GM21526 (cell line): Measurements from ENCODE around the gene XRCC2.
"Not testable (repeated sequence)": the region's sequence is repeated elsewhere in the genome, so short reads cannot be mapped to it uniquely, and the experiment has no call there.

Experiments used
- ATAC-seq: cut with Tn5 transposase; IDR thresholded peaks from one replicate; pipeline ENCODE4 v1.9.1; 2021; ENCODE audit warnings: moderate library complexity; ENCODE audit not compliant: unreplicated experiment, low FRiP score

XRCC2 gene

GRCh38 chr7:152666078-152666477, 9.9 kb downstream of the XRCC2 start:
- ATAC-seq = no peak

GRCh38 chr7:152664636-152665035, 11.3 kb downstream of the XRCC2 start:
- no peak for ATAC-seq

GRCh38 chr7:152663931-152664330, 12.0 kb downstream of the XRCC2 start:
- ATAC-seq = no peak

DNA sequence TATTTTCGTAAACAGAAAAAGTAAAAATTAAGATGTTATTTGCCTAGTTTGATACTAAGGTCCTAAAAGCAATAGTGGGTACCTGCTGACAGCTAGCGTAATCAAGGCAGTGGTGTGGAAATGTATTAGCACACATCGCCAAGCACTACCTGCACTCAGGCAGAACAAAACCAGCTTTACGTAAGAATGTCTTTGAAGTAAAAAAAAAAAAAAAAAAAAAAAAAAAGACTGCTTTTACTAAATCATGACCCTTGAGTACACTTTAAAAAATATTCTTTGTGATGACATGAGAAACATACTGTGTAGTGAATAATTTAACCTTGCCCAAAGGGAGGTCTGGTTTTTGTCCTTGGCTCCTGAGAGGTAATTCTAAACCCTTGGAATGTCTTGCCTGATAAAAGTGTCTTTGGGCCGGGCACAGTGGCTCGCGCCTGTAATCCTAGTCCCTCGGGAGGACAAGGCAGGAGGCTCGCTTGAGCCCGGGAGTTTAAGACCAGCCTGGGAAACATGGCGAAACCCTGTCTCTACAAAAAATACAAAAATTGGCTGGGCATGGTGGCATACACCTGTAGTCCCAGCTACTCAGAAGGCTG, 12.7 kb downstream of the XRCC2 start:
- ATAC-seq = no peak

- ATAC-seq = no peak
These were observed 14.5 kb downstream of the XRCC2 start for GRCh38 chr7:152661479-152661878.

DNA sequence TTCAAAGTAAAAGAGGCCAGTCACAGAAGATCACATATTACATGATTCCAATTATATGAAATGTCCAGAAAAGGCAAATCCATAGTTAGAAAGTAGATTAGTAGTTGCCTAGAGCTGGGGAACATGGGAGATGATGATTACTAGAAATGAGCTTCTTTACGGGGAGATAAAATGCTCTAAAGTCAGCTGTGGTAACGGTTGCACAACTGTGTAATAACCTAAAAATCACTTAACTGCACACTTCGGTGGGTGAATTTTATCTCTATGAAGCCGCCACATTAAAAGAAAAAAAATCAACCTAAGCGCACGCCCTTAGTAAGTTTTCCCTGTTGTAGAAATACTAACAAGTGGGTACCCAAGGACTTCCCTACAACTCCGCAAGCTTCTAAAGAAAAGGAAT, 15.9 kb downstream of the XRCC2 start:
- no peak for ATAC-seq

DNA sequence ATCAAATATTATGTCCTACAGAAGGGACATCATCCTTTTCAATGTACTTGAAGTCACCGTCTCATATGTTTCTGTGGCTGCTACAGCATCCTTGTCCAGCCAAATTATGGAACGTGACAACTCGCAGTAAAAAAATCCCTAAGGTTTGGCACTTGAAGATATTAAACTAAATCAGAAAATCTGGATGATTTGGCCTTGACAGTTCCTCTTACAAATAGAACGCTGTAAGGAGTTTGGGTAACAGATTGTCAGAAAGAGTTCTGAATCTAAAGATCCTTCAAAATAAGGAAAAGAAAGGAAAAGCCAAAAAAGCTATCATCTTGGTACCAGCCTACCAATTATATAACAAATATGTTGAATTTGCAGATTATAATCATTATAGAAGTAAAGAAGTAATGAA, 21.0 kb downstream of the XRCC2 start:
- ATAC-seq = no peak

DNA sequence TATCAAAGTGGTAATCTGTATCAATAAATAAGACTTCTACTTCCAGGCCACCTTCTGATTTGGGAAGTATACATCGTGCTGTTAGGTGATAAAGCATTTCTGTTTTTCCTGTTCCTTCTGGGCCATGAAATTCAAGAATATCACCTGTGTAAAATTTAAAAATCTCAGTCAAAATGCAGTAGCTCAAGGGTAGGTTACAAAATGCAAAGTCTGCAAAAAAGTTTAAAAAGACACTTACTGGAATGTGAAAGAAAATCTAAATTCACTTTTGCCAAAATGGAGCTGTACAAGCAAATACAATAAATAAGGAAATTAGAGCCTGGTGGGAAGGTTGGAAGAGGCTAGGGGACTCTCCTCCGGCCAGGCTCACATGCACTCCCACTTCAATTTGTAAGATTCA, 26.7 kb downstream of the XRCC2 start:
- ATAC-seq = no peak

DNA sequence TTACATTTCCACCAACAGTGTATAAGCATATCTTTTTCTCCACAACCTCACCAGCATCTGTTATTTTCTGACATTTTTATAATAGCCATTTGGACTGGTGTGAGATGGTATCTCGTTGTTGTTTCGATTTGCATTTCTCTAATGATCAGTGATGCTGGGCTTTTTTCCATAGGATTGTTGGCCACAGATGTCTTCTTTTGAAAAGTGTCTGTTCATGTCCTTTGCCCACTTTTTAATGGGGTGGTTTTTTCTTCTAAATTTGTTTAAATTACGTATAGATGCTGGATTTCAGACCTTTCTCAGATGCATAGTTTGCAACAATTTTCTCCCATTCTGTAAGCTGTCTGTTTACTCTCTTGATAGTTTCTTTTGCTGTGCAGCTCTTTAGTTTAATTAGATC, 28.9 kb downstream of the XRCC2 start:
- ATAC-seq = no peak

DNA sequence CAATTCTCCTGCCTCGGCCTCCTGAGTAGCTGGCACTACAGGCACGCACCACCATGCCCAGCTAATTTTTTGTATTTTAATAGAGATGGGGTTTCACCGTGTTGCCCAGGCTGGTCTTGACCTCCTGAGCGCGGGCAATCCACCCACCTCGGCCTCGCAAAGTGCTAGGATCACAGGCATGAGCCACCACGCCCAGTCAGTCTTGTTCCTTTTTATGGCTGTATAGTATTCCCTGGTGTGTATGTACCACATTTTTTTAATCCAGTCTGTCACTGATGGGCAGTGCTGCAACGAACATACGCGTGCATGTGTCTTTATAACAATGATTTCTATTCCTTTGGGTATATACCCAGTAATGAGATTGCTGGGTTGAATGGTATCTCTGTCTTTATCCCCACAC, 29.4 kb downstream of the XRCC2 start:
- ATAC-seq = not testable (repeated sequence)

- ATAC-seq = no peak
These were observed 31.9 kb downstream of the XRCC2 start for GRCh38 chr7:152643979-152644559.

- ATAC-seq = no peak
These were observed 34.6 kb downstream of the XRCC2 start for GRCh38 chr7:152641384-152641783.

DNA sequence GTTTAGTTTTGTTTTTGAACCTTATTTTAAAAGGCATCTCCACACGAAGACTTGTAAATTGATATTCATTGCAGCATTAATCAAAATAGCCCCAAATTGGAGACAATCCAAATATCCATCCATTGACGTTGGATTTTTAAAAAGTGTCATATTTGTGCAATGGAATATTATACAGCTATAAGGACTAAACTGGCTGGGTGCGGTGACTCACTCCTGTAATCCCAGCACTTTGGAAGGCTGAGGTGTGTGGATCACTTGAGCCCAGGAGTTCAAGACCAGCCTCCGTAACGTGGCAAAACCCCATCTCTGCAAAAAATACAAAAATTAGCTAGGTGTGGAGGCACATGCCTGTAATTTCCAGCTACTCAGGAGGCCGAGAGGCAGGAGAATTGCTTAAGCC, 35.1 kb downstream of the XRCC2 start:
- ATAC-seq = no peak

GRCh38 chr7:152637920-152638580, 37.9 kb downstream of the XRCC2 start:
- ATAC-seq = no peak

- ATAC-seq = no peak
These were observed 38.8 kb downstream of the XRCC2 start for GRCh38 chr7:152637161-152637560.

DNA sequence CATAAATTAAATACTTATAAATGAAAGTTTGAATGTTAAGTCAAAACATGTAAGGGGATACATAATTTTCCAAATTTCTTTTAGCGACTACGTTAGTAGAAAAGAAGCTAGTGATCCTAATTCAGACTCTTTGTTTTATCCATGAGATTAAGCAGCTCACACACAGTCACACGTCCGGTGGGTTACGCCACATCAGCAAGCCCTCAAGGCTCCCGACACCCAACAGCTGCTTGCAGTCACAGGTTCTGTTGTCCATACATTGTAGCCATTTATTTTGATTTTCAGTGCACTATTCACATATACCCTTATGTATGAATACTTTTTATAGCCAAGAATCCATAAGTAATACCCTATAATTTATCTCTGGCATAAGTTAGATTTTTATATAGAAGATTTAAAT, 39.5 kb downstream of the XRCC2 start:
- no peak for ATAC-seq

DNA sequence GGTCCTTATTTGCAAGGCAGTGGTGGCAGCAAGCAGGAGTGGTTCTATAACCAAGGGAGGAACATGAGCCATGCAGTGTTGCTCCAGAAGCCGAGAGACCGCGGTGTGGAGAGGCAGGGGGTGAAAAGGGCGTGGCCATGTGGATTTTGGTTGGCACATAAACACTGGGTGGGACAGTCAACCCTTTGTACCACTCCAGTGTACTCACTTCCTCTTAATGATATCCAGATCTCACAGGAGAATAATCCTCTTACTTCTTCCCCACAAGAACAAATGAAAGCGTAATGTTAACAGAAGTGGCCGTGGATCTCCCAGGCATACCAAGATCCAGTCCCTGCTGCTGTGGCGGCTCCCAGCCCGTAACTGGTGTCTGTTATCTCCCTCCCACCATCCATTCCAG, 42.4 kb downstream of the XRCC2 start:
- ATAC-seq = no peak

DNA sequence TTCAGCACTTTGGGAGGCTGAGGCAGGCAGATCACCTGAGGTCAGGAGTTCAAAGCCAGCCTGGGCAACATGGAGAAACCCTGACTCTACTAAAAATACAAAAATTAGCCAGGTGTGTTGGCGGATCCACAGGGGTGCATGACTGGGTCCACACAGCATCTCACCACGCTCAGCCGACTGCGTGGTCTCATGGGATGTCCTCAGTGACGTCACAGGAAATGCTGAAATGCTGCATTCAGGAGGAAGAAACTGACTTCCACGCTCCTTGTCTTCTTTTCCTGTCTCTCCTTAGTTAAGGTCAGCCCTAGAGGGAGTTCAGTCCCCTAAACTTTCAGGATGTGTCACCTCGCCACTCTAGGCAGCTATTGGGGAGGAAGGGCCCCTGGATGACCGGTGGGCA, 42.9 kb downstream of the XRCC2 start:
- no peak for ATAC-seq

DNA sequence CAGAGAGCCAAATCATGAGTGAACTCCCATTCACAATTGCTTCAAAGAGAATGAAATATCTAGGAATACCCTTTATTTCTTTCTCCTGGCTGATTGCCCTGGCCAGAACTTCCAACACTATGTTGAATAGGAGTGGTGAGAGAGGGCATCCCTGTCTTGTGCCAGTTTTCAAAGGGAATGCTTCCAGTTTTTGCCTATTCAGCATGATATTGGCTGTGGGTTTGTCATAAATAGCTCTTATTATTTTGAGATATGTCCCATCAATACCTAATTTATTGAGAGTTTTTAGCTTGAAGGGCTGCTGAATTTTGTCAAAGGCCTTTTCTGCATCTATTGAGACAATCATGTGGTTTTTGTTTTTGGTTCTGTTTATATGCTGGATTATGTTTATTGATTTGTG, 47.2 kb downstream of the XRCC2 start:
- not testable (repeated sequence) for ATAC-seq

GRCh38 chr7:152624228-152624627, 51.7 kb downstream of the XRCC2 start:
- ATAC-seq = no peak

DNA sequence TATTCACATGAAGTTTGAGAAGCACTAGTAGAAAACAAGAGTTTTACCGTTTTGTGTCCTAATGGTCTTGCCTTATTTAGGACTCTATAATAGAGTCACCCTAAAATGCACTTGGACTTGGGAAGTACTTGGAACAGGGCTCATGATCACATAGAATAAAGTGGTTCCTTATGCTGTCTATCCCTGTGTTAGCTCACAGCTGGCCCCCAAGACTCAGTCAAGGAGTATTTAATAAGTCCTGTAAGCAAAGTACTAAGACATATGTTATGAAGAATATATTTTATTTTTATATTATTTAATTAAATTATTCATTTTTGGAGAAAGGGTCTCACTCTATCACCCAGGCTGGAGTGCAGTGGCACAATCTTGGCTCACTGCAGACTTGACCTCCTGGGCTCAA, 54.5 kb downstream of the XRCC2 start:
- ATAC-seq = no peak

DNA sequence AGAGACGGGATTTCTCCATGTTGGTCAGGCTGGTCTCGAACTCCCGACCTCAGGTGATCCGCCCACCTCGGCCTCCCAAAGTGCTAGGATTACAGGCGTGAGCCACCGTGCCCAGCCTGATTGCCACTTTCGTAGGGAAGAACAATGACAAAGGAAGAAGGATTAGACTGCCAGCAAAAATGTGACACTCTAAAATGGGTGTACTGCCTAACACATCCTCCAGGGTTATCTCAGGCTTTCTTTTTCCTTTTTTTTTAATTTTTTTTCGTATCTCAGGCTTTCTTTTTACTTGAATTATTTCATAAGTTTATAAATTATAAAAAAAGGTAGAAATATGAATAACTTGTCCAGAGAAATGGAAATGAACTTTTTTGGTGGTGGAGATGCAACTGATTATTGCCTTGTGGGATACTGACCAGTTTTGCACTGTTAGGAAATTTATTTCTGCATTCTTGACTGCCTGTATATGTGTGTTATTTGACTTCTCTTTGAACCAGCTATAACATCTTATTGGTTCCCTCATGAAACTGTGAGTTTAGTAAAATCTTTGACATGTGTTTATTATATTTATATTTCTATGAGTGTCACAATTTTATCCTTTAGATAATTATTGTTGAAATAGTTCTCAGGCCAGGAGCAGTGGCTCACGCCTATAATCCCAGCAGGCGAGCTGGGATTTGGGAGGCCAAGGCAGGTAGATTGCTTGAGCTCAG, 56.8 kb downstream of the XRCC2 start:
- no peak for ATAC-seq
